Endodermal cell (in vitro differentiated cells): Measurements from ENCODE around the gene ARHGAP33. TPM values are rescaled to one million over a fixed set of nuclear protein-coding genes. Genes with fewer than 3 reads are reported as not detected.

Experiments
- DNase-seq: peaks from one replicate; pipeline ENCODE4 v3.0.0-alpha.2; 2017
- H3K27ac ChIP-seq: 2 replicates; pipeline ENCODE4 v1.5.1; 2013; ENCODE audit warnings: mild to moderate bottlenecking, low read depth, low read length, moderate library complexity
- H3K27me3 ChIP-seq: 2 replicates; pipeline ENCODE4 v1.6.1; 2013; ENCODE audit warnings: mild to moderate bottlenecking, low read length, moderate library complexity; ENCODE audit not compliant: insufficient read depth, control insufficient read depth, poor library complexity, severe bottlenecking
- H3K36me3 ChIP-seq: 2 replicates; pipeline ENCODE4 v1.7.0; 2013; ENCODE audit warnings: mild to moderate bottlenecking, low read length, moderate library complexity; ENCODE audit not compliant: control insufficient read depth, insufficient read depth
- H3K4me1 ChIP-seq: one replicate; pipeline ENCODE4 v1.7.0; 2013; ENCODE audit warnings: low read length; ENCODE audit not compliant: control insufficient read depth, insufficient read depth
- H3K4me3 ChIP-seq: 2 replicates; pipeline ENCODE4 v1.5.1; 2013; ENCODE audit warnings: mild to moderate bottlenecking, low read length, moderate library complexity
- H3K9ac ChIP-seq: 2 replicates; pipeline ENCODE4 v1.6.1; 2013; ENCODE audit warnings: mild to moderate bottlenecking, low read length, moderate library complexity; ENCODE audit not compliant: poor library complexity, severe bottlenecking; ENCODE audit errors: extremely low read depth
- H3K9me3 ChIP-seq: 2 replicates; pipeline ENCODE4 v1.6.1; 2013; ENCODE audit warnings: mild to moderate bottlenecking, low read length, moderate library complexity; ENCODE audit not compliant: control insufficient read depth
- H3K27ac Mint-ChIP-seq: 2 replicates; pipeline ENCODE4 v1.8.0; 2020; ENCODE audit warnings: mixed read lengths
- H3K27me3 Mint-ChIP-seq: 2 replicates; pipeline ENCODE4 v1.8.0; 2021; ENCODE audit warnings: mild to moderate bottlenecking, mixed read lengths; ENCODE audit not compliant: insufficient read depth
- H3K36me3 Mint-ChIP-seq: 2 replicates; pipeline ENCODE4 v1.8.0; 2020; ENCODE audit warnings: low read depth, mixed read lengths
- H3K4me1 Mint-ChIP-seq: 2 replicates; pipeline ENCODE4 v1.8.0; 2020; ENCODE audit warnings: mixed read lengths
- H3K4me3 Mint-ChIP-seq: 2 replicates; pipeline ENCODE4 v1.8.0; 2020; ENCODE audit warnings: mild to moderate bottlenecking, moderate library complexity, mixed read lengths
- H3K9me3 Mint-ChIP-seq: 2 replicates; pipeline ENCODE4 v1.8.0; 2020; ENCODE audit warnings: mild to moderate bottlenecking, mixed read lengths
- CTCF ChIP-seq: fragments of 200-600 bp; sonication (generic); conservative IDR thresholded peaks from 2 replicates; pipeline ENCODE4 v1.5.0; 2021; ENCODE audit warnings: antibody characterized with exemption, mild to moderate bottlenecking
- WGBS, 2 experiments: methylation state at CpG; one replicate each; pipeline versions ENCODE4 v1.1.5 to v1.1.7; 2013; ENCODE audit warnings: missing lambda C conversion rate in 2 of 2, mixed read lengths in 1 of 2; ENCODE audit not compliant: insufficient coverage in 1 of 2, insufficient read length in 1 of 2; 5-methylcytosine and 5-hydroxymethylcytosine counted together
- total RNA-seq, 2 donors: library from RNA; stranded (reverse); fragmentation: NEBNext Ultra II Directional in 1 of 2; extraction: Animal tissue kit (Norgen Biotek cat#: 25700) in 1 of 2; gene quantifications; 2 replicates in 1 of 2; 3 replicates in 1 of 2; pipeline ENCODE4 v1.2.1, GENCODE V29; 2021

The ARHGAP33 gene
- total RNA-seq, 2 donors from 2014 or later: 12.7 to 15.0 TPM

- Histone ChIP-seq H3K27ac (no peak overlapping the region), H3K4me1 (no peaks in the 10 kb centered on the region), H3K9ac (no peak overlapping the region), H3K9me3 (no peaks in the 10 kb centered on the region), H3K27me3 (no peaks in the 10 kb centered on the region), H3K36me3 (no peaks in the 10 kb centered on the region), H3K4me3 (no peak overlapping the region)
- no peak for TF ChIP-seq CTCF
- WGBS, 2 experiments: 77 to 89% methylated on average over 9 to 18 of the region's 18 CpGs
- Mint-ChIP-seq H3K27me3 (peaks cover 5% of the 10 kb centered on the region), H3K36me3 (no peaks in the 10 kb centered on the region), H3K4me1 (peaks cover 4% of the 10 kb centered on the region), H3K9me3 (no peaks in the 10 kb centered on the region), H3K27ac (no peak overlapping the region), H3K4me3 (no peak overlapping the region)
- DNase-seq: no peak
Measured at GRCh38 chr19:35811317-35812219, 36.2 kb downstream of the ARHGAP33 start.

DNA sequence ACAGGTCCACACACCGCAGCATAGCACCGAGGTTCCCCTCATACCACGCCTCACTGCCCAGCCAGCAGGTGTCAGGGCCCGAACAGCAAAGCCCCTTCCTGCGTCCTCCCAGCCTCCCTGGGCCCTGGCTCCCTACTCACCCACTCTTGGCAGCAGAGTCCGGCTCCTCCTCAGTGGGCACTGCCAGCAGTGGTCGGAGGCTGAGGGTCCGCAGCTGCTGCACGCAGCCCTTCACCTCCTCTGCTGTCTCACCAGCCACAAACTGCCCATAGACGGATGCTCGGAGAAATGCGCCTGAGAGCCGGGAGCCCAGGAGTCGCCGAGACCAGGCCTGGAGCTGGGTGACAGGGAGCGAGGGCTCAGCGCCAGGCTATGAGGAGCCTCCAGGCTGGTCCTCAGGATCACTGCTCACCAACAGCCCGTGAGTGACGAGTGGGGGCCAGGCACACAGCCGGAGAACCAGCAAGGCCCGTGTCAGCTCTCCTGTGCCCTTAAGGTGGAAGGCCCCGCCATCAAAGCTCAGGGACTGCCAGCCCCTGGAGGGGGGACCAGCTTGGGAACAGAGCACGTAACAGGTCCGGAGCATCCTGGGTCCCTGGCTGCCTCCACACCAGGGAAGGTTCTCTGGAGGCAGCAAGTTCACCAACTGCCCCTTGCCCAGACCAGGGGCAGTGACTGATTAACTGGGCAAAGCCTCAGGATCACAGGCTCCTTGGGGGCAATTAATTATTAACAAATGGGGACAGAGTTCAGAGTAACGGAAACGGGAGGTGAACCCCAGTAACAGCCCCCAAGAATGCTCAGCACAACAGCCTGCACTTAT, 37.1 kb downstream of the ARHGAP33 start, which contains the start of gene PRODH2:
TSS of gene PRODH2 (minus strand) at position 626 of the 823 bp plus-strand sequence. CDS start at position 586, 40 bp downstream.
- Mint-ChIP-seq H3K27me3 (peaks cover 5% of the 10 kb centered on the region), H3K36me3 (no peaks in the 10 kb centered on the region), H3K4me3 (no peak within 1 kb of the TSS), H3K4me1 (peaks cover 4% of the 10 kb centered on the region), H3K27ac (no peak within 1 kb of the TSS), H3K9me3 (no peaks in the 10 kb centered on the region)
- Histone ChIP-seq H3K4me1 (no peaks in the 10 kb centered on the region), H3K36me3 (no peaks in the 10 kb centered on the region), H3K9ac (no peak within 1 kb of the TSS), H3K27me3 (no peaks in the 10 kb centered on the region), H3K9me3 (no peaks in the 10 kb centered on the region), H3K27ac (no peak within 1 kb of the TSS), H3K4me3 (no peak within 1 kb of the TSS)
- WGBS, 2 experiments: 84 to 89% methylated on average over 22 to 26 of the region's 26 CpGs
- DNase-seq: no peak
- no peak for TF ChIP-seq CTCF

DNA sequence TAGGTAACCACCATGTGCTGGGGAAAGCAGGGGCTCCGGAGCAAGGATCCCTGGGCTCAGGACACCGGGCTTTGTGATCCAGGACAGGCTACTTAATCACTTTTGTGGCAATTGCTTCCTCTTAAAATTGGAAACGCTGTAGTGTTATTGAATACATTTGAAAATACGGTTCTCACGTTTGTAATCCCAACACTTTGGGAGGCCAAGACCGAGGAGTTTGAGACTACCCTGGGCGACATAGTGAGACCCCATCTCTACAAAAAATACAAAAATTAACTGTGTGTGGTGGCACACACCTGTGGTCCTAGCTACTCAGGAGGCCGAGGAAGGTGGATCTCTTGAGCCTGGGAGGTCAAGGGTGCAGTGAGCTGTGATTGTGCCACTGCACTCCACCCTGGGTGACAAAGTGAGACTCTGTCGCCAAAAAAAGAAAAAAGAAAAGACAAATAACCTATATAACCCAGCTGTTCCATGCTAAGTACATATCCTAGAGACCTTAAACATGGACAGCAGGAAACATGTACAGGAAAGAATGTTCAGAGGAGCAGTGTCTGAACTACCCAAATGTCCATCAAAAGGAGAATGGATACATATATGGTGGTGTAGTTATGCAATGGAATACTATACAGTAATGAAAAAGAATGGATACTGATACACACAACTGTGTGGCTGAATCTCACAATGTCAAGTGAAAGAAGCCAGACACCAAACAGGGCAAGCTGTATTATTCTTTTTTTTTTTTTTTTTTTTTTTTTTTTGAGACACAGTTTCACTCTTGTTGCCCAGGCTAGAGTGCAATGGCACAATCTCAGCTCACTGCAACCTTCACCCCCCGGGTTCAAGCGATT, 37.9 kb downstream of the ARHGAP33 start:
- Histone ChIP-seq H3K27me3 (no peaks in the 10 kb centered on the region), H3K9ac (no peak overlapping the region), H3K9me3 (no peaks in the 10 kb centered on the region), H3K4me3 (no peak overlapping the region), H3K27ac (no peak overlapping the region), H3K4me1 (no peaks in the 10 kb centered on the region), H3K36me3 (no peaks in the 10 kb centered on the region)
- no peak overlapping the region for H3K27ac Mint-ChIP-seq
- no peaks in the 10 kb centered on the region for H3K9me3 Mint-ChIP-seq
- peaks cover 4% of the 10 kb centered on the region for H3K4me1 Mint-ChIP-seq
- H3K27me3 Mint-ChIP-seq: peaks cover 5% of the 10 kb centered on the region
- WGBS, 2 experiments: 86 to 94% methylated on average over 8 to 11 of the region's 11 CpGs
- H3K4me3 Mint-ChIP-seq: no peak overlapping the region
- no peak for TF ChIP-seq CTCF
- DNase-seq: no peak
- no peaks in the 10 kb centered on the region for H3K36me3 Mint-ChIP-seq
